Adipose tissue (tissue), 3 donors: ENCODE measurements around the gene EDNRB. TPM values are rescaled to one million over a fixed set of nuclear protein-coding genes. Genes with fewer than 3 reads are reported as not detected.
"Not testable (repeated sequence)": the region's sequence is repeated elsewhere in the genome, so short reads cannot be mapped to it uniquely, and the experiment has no call there.

Experiments
- H3K27ac ChIP-seq: one replicate; pipeline ENCODE4 v1.5.1; 2013; ENCODE audit warnings: low read depth, low read length
- WGBS, 3 donors: extraction: QIAGEN DNeasy Blood & Tissue Kit; methylation state at CpG; one replicate each; pipeline ENCODE4 v1.1.7; 2013; 5-methylcytosine and 5-hydroxymethylcytosine counted together
- polyA plus RNA-seq, 3 donors: library from polyadenylated mRNA; stranded (reverse); fragments of 200-250 nt; gene quantifications; one replicate each; pipeline ENCODE4 v1.2.3, GENCODE V29; 2013
- donor health status: healthy with polysubstance abuse.
- donor health status: Bipolar disorder and iron deficiency.
- donor health status: healthy.

Gene EDNRB
- polyA plus RNA-seq, 3 donors: 9.1 to 82.1 (median 37.5) TPM

DNA sequence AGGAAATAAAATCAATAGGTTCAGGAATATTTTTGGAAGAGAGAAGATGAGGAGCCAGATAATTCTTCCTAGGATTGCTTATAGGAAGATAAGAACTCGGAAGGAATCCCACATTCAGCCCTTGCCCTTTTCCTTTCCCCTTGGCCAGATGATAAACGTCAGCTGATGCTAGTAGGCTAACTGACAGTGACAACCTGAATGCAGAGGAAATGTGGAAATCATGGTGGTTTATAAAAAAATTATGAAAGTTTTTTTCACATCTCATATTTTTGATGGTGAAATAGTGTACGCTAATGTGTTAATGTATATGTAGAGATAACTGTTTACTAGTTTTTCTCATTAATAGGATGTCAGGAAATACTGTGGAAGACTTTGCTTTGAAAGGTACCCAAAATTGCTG is 56.9 kb downstream of the EDNRB start:
- H3K27ac ChIP-seq: no peak overlapping the region
- whole genome bisulfite sequencing, 3 donors: 45 to 51% (median 45%) methylated on average over 3 of the region's 3 CpGs

DNA sequence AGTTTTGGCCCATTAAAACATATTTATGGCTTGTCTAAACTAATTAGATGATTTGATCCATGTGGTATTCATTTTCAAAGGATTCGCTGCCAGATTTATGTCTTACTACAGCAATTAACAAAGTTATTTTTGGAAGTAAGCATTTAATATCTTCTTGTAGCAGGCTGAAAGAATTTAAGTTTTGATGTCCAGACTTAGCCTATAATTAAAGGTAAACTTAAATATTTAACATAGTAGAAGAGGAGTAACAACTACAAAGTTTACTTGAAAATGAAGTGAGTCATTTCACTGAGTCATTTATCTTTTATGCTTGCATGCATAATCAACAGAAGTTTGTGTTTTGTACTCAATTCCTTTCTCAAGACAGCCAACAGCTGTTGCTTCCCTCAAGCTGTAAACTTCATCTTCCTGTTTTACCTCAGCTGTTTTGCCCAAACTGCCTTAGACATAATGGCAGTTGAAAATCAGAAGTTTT is 58.1 kb downstream of the EDNRB start:
- H3K27ac ChIP-seq: no peak overlapping the region
- 54 to 68% (median 62%) methylated on average over 1 of the region's 1 CpG for WGBS, 3 donors

GRCh38 chr13:77859450-77859849 is 59.2 kb downstream of the EDNRB start:
- no peak overlapping the region for H3K27ac ChIP-seq
- WGBS, 3 donors: 58 to 67% (median 62%) methylated on average over 8 of the region's 8 CpGs

GRCh38 chr13:77857531-77858209 is 61.0 kb downstream of the EDNRB start:
- no peak overlapping the region for H3K27ac ChIP-seq

DNA sequence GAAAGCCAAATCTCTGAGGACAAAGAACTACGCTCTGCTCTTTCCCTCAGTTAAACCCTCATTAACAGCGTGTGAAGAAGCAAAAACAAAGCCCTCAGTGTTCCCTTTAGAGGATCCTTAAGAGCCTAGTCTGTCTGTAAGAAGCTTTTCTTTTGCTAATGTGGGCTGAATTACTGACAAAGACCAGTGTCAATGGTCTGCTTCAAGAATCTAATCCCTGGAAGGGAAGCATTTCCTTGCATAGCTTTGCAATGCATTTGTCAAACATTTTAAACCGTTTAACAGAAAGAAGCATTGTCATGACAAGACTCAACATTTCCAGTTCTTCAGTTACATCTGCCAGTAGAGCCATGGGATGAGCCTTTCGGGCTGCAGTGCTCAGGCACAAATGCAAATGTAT is 64.9 kb downstream of the EDNRB start:
- no peak overlapping the region for H3K27ac ChIP-seq
- WGBS, 3 donors: 33 to 67% (median 56%) methylated on average over 4 of the region's 4 CpGs

- WGBS, 3 donors: 83 to 96% (median 96%) methylated on average over 4 of the region's 4 CpGs
- H3K27ac ChIP-seq: not testable (repeated sequence)
Measured at GRCh38 chr13:77848050-77848449, 70.6 kb downstream of the EDNRB start.

GRCh38 chr13:77846173-77846572 is 72.5 kb downstream of the EDNRB start:
- no peak overlapping the region for H3K27ac ChIP-seq
- WGBS, 3 donors: 88 to 94% (median 92%) methylated on average over 1 of the region's 1 CpG

Other genes starting within 250 kb of the EDNRB start
- 1 to 10 TPM; 1.2 to 5.3 (median 2.4) TPM for gene SLAIN1, start 221.1 kb downstream of the EDNRB start, polyA plus RNA-seq